Neural crest cell (in vitro differentiated cells): ENCODE results near the gene CFAP221. TPM values are rescaled to one million over a fixed set of nuclear protein-coding genes. Genes with fewer than 3 reads are reported as not detected.

Source experiments
- DNase-seq: peaks from one replicate; pipeline ENCODE4 v3.0.0; 2021; ENCODE audit warnings: low read depth, mixed read lengths, low spot score
- H3K27ac Mint-ChIP-seq: one replicate; pipeline ENCODE4 v1.8.0; 2021; ENCODE audit warnings: mild to moderate bottlenecking, mixed read lengths; ENCODE audit not compliant: unreplicated experiment
- H3K27me3 Mint-ChIP-seq: 2 replicates; pipeline ENCODE4 v1.8.0; 2021; ENCODE audit warnings: low read depth, mild to moderate bottlenecking, mixed read lengths
- H3K36me3 Mint-ChIP-seq: 2 replicates; pipeline ENCODE4 v1.8.0; 2021; ENCODE audit warnings: low read depth, mild to moderate bottlenecking, mixed read lengths
- H3K4me1 Mint-ChIP-seq: 2 replicates; pipeline ENCODE4 v1.8.0; 2021; ENCODE audit warnings: mixed read lengths
- H3K4me3 Mint-ChIP-seq: one replicate; pipeline ENCODE4 v1.8.0; 2021; ENCODE audit warnings: mild to moderate bottlenecking, mixed read lengths
- H3K9me3 Mint-ChIP-seq: 2 replicates; pipeline ENCODE4 v1.8.0; 2021; ENCODE audit warnings: mixed read lengths
- total RNA-seq: library from RNA; stranded (reverse); gene quantifications from 2 replicates; pipeline ENCODE4 v1.2.1, GENCODE V29; 2021
- TF ChIP-seq, protein P1 (sequence below): fragments of 200-600 bp; sonication (generic); conservative IDR thresholded peaks from 2 replicates; pipeline ENCODE4 v1.5.0; 2021; ENCODE audit warnings: antibody characterized with exemption, mild to moderate bottlenecking

Gene CFAP221
- total RNA-seq, 1 donor from 2014 or later, result 2.0 TPM

DNA sequence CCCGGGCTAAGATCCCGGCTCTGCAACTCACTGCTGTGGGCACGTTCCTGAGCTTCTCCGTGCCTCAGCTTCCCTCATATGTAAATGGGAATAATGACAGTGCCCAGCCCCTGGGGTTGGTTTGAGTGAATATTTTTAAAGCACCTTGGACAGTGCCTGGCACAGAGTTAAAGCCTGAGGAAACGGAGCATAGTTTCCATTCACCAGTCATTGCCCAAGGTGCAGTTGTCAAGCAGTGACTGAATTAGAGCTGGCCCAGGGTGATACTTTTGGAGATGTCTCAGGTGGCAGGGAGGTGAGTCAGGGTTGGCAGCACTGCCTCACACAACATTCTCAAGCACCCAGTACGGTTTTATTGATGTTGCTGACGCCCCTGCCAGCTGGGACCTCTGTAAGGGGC is 146.9 kb downstream of the CFAP221 start:
- Mint-ChIP-seq H3K4me3 (no peak overlapping the region), H3K27ac (no peak overlapping the region), H3K36me3 (peaks cover 10% of the 10 kb centered on the region), H3K4me1 (peaks cover 22% of the 10 kb centered on the region), H3K27me3 (no peaks in the 10 kb centered on the region), H3K9me3 (no peaks in the 10 kb centered on the region)
- DNase-seq, result no peak
- TF ChIP-seq, protein P1, sequence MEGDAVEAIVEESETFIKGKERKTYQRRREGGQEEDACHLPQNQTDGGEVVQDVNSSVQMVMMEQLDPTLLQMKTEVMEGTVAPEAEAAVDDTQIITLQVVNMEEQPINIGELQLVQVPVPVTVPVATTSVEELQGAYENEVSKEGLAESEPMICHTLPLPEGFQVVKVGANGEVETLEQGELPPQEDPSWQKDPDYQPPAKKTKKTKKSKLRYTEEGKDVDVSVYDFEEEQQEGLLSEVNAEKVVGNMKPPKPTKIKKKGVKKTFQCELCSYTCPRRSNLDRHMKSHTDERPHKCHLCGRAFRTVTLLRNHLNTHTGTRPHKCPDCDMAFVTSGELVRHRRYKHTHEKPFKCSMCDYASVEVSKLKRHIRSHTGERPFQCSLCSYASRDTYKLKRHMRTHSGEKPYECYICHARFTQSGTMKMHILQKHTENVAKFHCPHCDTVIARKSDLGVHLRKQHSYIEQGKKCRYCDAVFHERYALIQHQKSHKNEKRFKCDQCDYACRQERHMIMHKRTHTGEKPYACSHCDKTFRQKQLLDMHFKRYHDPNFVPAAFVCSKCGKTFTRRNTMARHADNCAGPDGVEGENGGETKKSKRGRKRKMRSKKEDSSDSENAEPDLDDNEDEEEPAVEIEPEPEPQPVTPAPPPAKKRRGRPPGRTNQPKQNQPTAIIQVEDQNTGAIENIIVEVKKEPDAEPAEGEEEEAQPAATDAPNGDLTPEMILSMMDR, result no peak

DNA sequence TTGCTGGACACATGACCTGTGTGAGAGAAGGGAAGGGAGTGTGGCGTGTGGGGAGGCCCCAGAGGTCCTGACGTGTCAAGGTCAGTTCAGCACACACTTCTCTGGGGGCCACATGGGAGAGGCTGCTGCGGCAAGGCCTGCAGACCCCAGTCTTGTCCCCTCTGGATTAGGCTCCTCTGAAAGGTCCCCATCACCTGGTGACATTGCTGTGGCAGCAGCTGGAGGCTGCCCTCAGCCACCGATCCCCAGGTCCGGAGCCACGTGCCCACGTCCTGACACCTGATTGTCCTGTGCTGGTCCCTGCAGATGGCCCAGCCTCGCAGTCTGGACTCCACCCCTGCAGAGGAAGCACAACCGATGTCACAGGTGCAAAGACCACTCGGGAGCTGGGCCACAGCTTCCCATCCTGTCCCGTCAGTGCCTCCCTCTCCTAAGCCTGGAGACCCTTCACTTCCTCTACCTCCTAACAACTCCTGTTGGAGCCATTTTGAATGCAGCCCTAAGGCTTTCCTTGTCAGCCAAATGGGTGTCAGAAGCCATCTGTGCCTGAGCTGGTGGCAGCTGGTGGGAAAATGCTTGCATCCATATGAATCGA is 147.5 kb downstream of the CFAP221 start:
- H3K4me3 Mint-ChIP-seq, result no peak overlapping the region
- H3K36me3 Mint-ChIP-seq, result peaks cover 10% of the 10 kb centered on the region
- no peak overlapping the region for H3K27ac Mint-ChIP-seq
- no peaks in the 10 kb centered on the region for H3K27me3 Mint-ChIP-seq
- TF ChIP-seq, protein P1, result no peak
- DNase-seq, result no peak
- peaks cover 27% of the 10 kb centered on the region for H3K4me1 Mint-ChIP-seq
- no peaks in the 10 kb centered on the region for H3K9me3 Mint-ChIP-seq

DNA sequence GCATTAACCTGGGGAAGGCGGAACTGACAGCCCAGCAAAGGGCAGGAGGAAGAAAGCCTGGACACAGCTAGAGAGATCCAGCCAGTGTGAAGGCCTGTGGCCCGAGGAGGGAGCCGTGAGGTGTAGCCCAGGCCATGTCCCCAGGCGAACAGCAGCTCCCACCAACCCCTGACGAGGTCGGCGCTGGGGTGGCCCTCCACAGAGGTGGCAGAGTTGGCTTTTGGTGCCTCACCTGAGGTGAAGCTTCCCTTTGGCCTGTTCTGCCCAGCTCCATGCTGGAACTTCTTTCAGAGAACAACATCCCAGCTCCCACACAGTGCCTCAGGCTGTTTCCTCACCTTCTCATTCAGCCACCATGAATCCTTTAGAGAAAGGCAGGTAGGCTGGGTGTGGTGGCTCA is 148.1 kb downstream of the CFAP221 start:
- Mint-ChIP-seq H3K27me3 (no peaks in the 10 kb centered on the region), H3K4me1 (peaks cover 30% of the 10 kb centered on the region), H3K4me3 (no peak overlapping the region), H3K36me3 (peaks cover 5% of the 10 kb centered on the region), H3K9me3 (no peaks in the 10 kb centered on the region), H3K27ac (no peak overlapping the region)
- DNase-seq, result no peak
- TF ChIP-seq, protein P1, result no peak

DNA sequence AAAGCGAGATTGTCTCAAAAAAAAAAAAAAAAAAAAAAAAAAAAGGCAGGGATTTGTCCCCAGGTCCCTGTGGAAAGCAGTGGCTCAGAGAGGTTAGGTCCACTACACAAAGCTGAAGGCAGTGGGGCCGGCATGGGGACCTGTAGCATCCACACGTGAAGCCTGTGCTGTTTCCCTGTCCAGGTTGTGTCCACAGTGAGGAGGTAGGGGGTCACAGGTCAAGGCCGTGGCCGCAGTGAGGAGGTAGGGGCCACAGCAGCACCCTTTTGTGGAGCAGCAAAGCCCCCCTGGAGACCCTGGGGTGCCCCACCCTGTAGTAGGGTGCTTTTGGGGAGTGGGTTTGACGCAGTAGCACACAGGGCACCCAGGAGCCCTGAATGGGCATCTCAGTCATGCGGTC is 148.7 kb downstream of the CFAP221 start:
- Mint-ChIP-seq H3K4me1 (peaks cover 36% of the 10 kb centered on the region), H3K36me3 (peaks cover 5% of the 10 kb centered on the region), H3K9me3 (no peaks in the 10 kb centered on the region), H3K27me3 (no peaks in the 10 kb centered on the region), H3K27ac (no peak overlapping the region), H3K4me3 (no peak overlapping the region)
- DNase-seq, result no peak
- TF ChIP-seq, protein P1, result no peak

DNA sequence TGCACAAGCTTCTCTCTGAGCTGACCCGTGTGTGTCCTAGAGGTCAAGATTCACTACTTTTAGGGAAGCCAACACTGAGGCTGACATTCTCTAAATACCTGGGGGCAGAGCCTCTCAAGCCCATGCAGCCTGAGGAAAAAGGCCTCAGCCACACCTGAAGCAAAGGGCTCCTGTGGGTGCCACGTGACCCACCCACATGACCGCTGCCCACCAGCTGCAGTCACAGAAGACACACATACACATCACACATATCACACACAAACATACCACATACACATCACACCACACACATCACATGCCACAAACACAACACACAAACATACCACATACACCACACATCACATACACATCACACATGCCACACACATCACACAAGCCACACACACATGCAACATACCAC is 149.3 kb downstream of the CFAP221 start:
- H3K27me3 Mint-ChIP-seq, result no peaks in the 10 kb centered on the region
- no peak for DNase-seq
- peaks cover 39% of the 10 kb centered on the region for H3K4me1 Mint-ChIP-seq
- no peaks in the 10 kb centered on the region for H3K9me3 Mint-ChIP-seq
- TF ChIP-seq, protein P1, result no peak
- H3K4me3 Mint-ChIP-seq, result no peak overlapping the region
- peaks cover 5% of the 10 kb centered on the region for H3K36me3 Mint-ChIP-seq
- no peak overlapping the region for H3K27ac Mint-ChIP-seq

DNA sequence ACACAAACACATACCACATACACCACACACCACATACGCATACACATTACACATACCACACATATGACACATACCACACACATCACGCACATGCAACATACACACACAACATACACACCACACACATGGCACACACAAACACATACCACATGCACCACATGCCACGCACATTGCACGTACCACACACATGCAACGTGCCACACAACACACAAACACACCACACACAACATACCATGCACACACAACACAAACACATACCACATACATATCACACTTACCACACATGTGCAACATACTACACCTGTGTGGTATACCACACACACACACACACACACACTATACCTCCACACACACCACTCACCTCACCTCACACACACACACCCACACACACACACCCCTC is 149.7 kb downstream of the CFAP221 start:
- Mint-ChIP-seq H3K4me1 (peaks cover 41% of the 10 kb centered on the region), H3K9me3 (no peaks in the 10 kb centered on the region), H3K36me3 (peaks cover 5% of the 10 kb centered on the region), H3K4me3 (no peak overlapping the region), H3K27me3 (no peaks in the 10 kb centered on the region), H3K27ac (no peak overlapping the region)
- DNase-seq, result no peak
- TF ChIP-seq, protein P1, result no peak
